HepG2 (cell line): Measurements from ENCODE around the gene WIF1. TPM values are rescaled to one million over a fixed set of nuclear protein-coding genes. Genes with fewer than 3 reads are reported as not detected.

Source experiments
- CCDC6 ChIP-seq: sonication (generic); formaldehyde crosslinking; IDR thresholded peaks from 2 replicates; pipeline ENCODE4 v1.8.1; 2022; ENCODE audit warnings: mild to moderate bottlenecking, missing genetic modification reagents, moderate library complexity
- HNRNPL ChIP-seq: fragments of 200-400 bp; formaldehyde crosslinking; IDR thresholded peaks from 2 replicates; pipeline ENCODE4 v1.6.1; 2017; ENCODE audit warnings: mild to moderate bottlenecking, low read depth, low read length
- MAZ ChIP-seq, 2 experiments: sonication (generic) in 1 of 2; formaldehyde crosslinking in 1 of 2; IDR thresholded peaks; 2 replicates each; pipeline versions ENCODE4 v1.5.0 to v1.6.1; 2012 to 2020; ENCODE audit warnings: low read depth in 2 of 2, mild to moderate bottlenecking in 2 of 2, borderline replicate concordance in 1 of 2, improper control_type of control experiment in 1 of 2, low read length in 1 of 2, missing genetic modification reagents in 1 of 2, moderate library complexity in 1 of 2
- MED8 ChIP-seq: sonication (generic); formaldehyde crosslinking; IDR thresholded peaks from 2 replicates; pipeline ENCODE4 v1.8.1; 2023; ENCODE audit warnings: mild to moderate bottlenecking, missing genetic modification reagents; ENCODE audit not compliant: insufficient replicate concordance
- MYNN ChIP-seq: sonication (generic); formaldehyde crosslinking; IDR thresholded peaks from 2 replicates; pipeline ENCODE4 v1.4.0; 2020; ENCODE audit warnings: mild to moderate bottlenecking, low read depth, missing genetic modification reagents
- NCOA2 ChIP-seq: sonication (generic); formaldehyde crosslinking; IDR thresholded peaks from 2 replicates; pipeline ENCODE4 v1.8.0; 2022; ENCODE audit warnings: inconsistent platforms
- SCMH1 ChIP-seq: sonication (generic); formaldehyde crosslinking; IDR thresholded peaks from 2 replicates; pipeline ENCODE4 v1.9.0; 2021; ENCODE audit warnings: missing genetic modification reagents, mild to moderate bottlenecking, borderline replicate concordance
- TCF7 ChIP-seq: sonication (generic); IDR thresholded peaks from 2 replicates; pipeline ENCODE4 v1.6.1; 2016; ENCODE audit warnings: antibody characterized with exemption, low read depth
- ZNF30 ChIP-seq: sonication (generic); formaldehyde crosslinking; IDR thresholded peaks from 2 replicates; pipeline ENCODE4 v1.5.0; 2020; ENCODE audit warnings: mild to moderate bottlenecking, missing genetic modification reagents
- ZNF383 ChIP-seq: sonication (generic); formaldehyde crosslinking; IDR thresholded peaks from 2 replicates; pipeline ENCODE4 v1.4.0; 2020; ENCODE audit warnings: missing genetic modification reagents, mild to moderate bottlenecking, borderline replicate concordance
- ZNF564 ChIP-seq: sonication (generic); formaldehyde crosslinking; IDR thresholded peaks from 2 replicates; pipeline ENCODE4 v1.8.1; 2023; ENCODE audit warnings: mild to moderate bottlenecking, missing genetic modification reagents
- ZNF570 ChIP-seq: sonication (generic); formaldehyde crosslinking; IDR thresholded peaks from 2 replicates; pipeline ENCODE4 v1.4.0; 2020; ENCODE audit warnings: mild to moderate bottlenecking, missing genetic modification reagents, borderline replicate concordance
- ZNF761 ChIP-seq: sonication (generic); formaldehyde crosslinking; conservative IDR thresholded peaks from 2 replicates; pipeline ENCODE4 v1.4.0; 2020; ENCODE audit warnings: mild to moderate bottlenecking, missing genetic modification reagents
- ZNF841 ChIP-seq: sonication (generic); formaldehyde crosslinking; IDR thresholded peaks from 2 replicates; pipeline ENCODE4 v1.8.1; 2023; ENCODE audit warnings: missing genetic modification reagents, borderline replicate concordance
- ZSCAN20 ChIP-seq: sonication (generic); formaldehyde crosslinking; IDR thresholded peaks from 2 replicates; pipeline ENCODE4 v1.4.0; 2020; ENCODE audit warnings: missing genetic modification reagents, mild to moderate bottlenecking, borderline replicate concordance
- ZSCAN21 ChIP-seq: sonication (generic); formaldehyde crosslinking; IDR thresholded peaks from 2 replicates; pipeline ENCODE4 v1.8.0; 2022; ENCODE audit warnings: mild to moderate bottlenecking, missing genetic modification reagents, moderate library complexity, borderline replicate concordance
- polyA plus RNA-seq, 8 experiments: library from polyadenylated mRNA; depleted of rRNA in 3 of 8; stranded (reverse) in 7 of 8; unstranded in 1 of 8; fragments of >200 nt; fragmentation: Illumina TruSeq in 4 of 8; extraction: Trizol in 4 of 8; gene quantifications; 2 replicates each; pipeline versions ENCODE4 v1.2.1 to v1.2.3, GENCODE V29; 2011 to 2016; ENCODE audit warnings: low read depth in 4 of 8, missing spikeins in 1 of 8, mixed read lengths in 1 of 8; ENCODE audit not compliant: insufficient read depth in 1 of 8
- total RNA-seq, 5 experiments: library from RNA; depleted of rRNA; stranded (reverse); fragments of >200 nt; fragmentation: Illumina TruSeq; extraction: Trizol; gene quantifications; 2 replicates each; pipeline ENCODE4 v1.2.3, GENCODE V29; 2016; ENCODE audit warnings: low read depth in 1 of 5
- TF ChIP-seq, protein P1 (sequence below): sonication (generic); formaldehyde crosslinking; IDR thresholded peaks from 2 replicates; pipeline ENCODE4 v1.8.0; 2022; ENCODE audit warnings: missing genetic modification reagents, mild to moderate bottlenecking, inconsistent platforms, borderline replicate concordance
- TF ChIP-seq, protein P2 (sequence below): sonication (generic); formaldehyde crosslinking; IDR thresholded peaks from 2 replicates; pipeline ENCODE4 v1.4.0; 2020; ENCODE audit warnings: low read depth, mild to moderate bottlenecking, missing genetic modification reagents
- TF ChIP-seq, protein P3 (sequence below): sonication (generic); formaldehyde crosslinking; IDR thresholded peaks from 2 replicates; pipeline ENCODE4 v1.8.0; 2022; ENCODE audit warnings: missing genetic modification reagents, mild to moderate bottlenecking, borderline replicate concordance
- TF ChIP-seq, protein P4 (sequence below): sonication (generic); formaldehyde crosslinking; IDR thresholded peaks from 2 replicates; pipeline ENCODE4 v1.5.0; 2020; ENCODE audit warnings: mild to moderate bottlenecking, low read depth, missing genetic modification reagents, borderline replicate concordance
- TF ChIP-seq, protein P5 (sequence below): sonication (generic); formaldehyde crosslinking; IDR thresholded peaks from 2 replicates; pipeline ENCODE4 v1.8.0; 2022; ENCODE audit warnings: low read depth, missing genetic modification reagents
- TF ChIP-seq, protein P6 (sequence below): IDR thresholded peaks from 2 replicates; pipeline ENCODE4 v1.6.1; 2016; ENCODE audit warnings: mild to moderate bottlenecking, missing biosample characterization, missing genetic modification reagents

WIF1 gene
- total and polyA plus RNA-seq, 2 of the 13 experiments (the other 11 are each of a cell fraction or from before 2014, with no cell fraction given): not detected

DNA sequence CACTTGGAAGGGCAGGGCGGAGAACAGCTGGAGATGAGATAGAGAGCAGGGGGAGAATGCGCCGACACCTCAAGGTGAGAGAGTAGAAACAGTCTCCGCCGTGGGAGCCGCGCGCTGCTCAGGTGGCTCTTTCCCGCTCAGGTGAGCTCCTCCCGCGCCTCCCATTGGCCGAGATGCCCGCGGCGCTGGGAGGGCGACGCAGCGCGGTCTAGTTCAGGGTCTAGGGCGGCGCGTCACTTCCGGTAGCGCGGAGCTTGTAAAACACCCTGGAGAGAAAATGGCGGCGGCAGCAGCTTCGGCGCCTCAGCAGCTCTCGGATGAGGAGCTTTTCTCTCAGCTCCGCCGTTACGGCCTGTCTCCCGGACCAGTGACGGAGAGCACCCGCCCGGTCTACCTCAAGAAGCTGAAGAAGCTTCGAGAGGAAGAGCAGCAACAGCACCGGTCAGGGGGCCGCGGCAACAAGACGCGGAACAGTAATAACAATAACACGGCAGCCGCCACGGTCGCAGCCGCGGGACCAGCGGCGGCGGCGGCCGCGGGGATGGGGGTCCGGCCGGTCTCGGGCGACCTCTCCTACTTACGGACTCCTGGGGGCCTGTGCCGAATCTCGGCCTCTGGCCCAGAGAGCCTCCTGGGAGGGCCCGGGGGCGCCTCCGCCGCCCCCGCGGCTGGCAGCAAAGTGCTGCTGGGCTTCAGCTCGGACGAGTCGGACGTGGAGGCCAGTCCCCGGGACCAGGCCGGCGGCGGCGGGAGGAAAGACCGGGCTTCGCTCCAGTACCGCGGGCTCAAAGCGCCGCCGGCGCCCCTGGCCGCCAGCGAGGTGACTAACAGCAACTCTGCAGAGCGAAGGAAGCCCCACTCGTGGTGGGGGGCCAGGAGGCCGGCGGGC, 48.5 kb upstream of the WIF1 start, which contains the start of gene LEMD3 (continued):
- TF ChIP-seq, protein P1, sequence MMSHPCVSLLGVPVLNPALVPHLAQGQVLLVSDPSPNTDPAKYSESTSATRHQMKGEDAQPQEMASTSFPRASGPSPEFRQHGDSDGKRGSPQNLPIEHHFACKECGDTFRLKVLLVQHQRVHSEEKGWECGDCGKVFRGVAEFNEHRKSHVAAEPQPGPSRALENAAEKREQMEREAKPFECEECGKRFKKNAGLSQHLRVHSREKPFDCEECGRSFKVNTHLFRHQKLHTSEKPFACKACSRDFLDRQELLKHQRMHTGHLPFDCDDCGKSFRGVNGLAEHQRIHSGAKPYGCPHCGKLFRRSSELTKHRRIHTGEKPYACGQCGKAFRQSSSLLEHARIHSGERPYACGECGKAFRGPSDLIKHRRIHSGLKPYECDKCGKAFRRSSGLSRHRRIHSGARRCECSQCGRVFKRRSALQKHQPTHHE: peak; percentile 98
- TF ChIP-seq, protein P2, sequence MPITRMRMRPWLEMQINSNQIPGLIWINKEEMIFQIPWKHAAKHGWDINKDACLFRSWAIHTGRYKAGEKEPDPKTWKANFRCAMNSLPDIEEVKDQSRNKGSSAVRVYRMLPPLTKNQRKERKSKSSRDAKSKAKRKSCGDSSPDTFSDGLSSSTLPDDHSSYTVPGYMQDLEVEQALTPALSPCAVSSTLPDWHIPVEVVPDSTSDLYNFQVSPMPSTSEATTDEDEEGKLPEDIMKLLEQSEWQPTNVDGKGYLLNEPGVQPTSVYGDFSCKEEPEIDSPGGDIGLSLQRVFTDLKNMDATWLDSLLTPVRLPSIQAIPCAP: peak; percentile 97
- TF ChIP-seq ZNF30 (CRISPR knock-in tag): peak; percentile 99
- TF ChIP-seq, protein P3, sequence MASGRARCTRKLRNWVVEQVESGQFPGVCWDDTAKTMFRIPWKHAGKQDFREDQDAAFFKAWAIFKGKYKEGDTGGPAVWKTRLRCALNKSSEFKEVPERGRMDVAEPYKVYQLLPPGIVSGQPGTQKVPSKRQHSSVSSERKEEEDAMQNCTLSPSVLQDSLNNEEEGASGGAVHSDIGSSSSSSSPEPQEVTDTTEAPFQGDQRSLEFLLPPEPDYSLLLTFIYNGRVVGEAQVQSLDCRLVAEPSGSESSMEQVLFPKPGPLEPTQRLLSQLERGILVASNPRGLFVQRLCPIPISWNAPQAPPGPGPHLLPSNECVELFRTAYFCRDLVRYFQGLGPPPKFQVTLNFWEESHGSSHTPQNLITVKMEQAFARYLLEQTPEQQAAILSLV (CRISPR knock-in tag): peak; percentile 99
- TF ChIP-seq TCF7: no peak
- no peak for TF ChIP-seq ZNF383 (CRISPR knock-in tag)
- no peak for TF ChIP-seq MED8 (CRISPR knock-in tag)
- peak; percentile 86 for TF ChIP-seq NCOA2 (CRISPR knock-in tag)
- TF ChIP-seq ZNF570 (CRISPR knock-in tag): peak; percentile 98
- peak; percentile 98 for TF ChIP-seq ZSCAN20 (CRISPR knock-in tag)
- TF ChIP-seq ZNF564 (CRISPR knock-in tag): peak; percentile 98
- TF ChIP-seq, protein P4, sequence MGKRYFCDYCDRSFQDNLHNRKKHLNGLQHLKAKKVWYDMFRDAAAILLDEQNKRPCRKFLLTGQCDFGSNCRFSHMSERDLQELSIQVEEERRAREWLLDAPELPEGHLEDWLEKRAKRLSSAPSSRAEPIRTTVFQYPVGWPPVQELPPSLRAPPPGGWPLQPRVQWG (CRISPR knock-in tag): no peak
- no peak; the same call in 1 of the 2 replicates for TF ChIP-seq SCMH1
- peak; percentile 100 for TF ChIP-seq CCDC6 (CRISPR knock-in tag)
- TF ChIP-seq MYNN (CRISPR knock-in tag): peak; percentile 98; the same call in 1 of the 2 replicates
- no peak for TF ChIP-seq MAZ (IDR thresholded peaks at IDR 0.05; ENCODE audit: borderline replicate concordance, low read depth, low read length)
- peak; percentile 98 for TF ChIP-seq MAZ (CRISPR knock-in tag; IDR thresholded peaks at IDR 0.05; ENCODE audit: low read depth)
- no peak for TF ChIP-seq HNRNPL
- TF ChIP-seq ZNF841 (CRISPR knock-in tag): peak; percentile 95
- peak; percentile 97 for TF ChIP-seq ZNF761 (CRISPR knock-in tag)
- TF ChIP-seq, protein P5, sequence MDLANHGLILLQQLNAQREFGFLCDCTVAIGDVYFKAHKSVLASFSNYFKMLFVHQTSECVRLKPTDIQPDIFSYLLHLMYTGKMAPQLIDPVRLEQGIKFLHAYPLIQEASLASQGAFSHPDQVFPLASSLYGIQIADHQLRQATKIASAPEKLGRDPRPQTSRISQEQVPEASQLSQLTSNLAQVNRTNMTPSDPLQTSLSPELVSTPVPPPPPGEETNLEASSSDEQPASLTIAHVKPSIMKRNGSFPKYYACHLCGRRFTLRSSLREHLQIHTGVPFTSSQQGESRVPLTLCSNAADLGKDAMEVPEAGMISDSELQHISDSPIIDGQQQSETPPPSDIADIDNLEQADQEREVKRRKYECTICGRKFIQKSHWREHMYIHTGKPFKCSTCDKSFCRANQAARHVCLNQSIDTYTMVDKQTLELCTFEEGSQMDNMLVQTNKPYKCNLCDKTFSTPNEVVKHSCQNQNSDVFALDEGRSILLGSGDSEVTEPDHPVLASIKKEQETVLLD (CRISPR knock-in tag): peak; percentile 92
- TF ChIP-seq, protein P6, sequence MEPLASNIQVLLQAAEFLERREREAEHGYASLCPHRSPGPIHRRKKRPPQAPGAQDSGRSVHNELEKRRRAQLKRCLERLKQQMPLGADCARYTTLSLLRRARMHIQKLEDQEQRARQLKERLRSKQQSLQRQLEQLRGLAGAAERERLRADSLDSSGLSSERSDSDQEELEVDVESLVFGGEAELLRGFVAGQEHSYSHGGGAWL (CRISPR knock-in tag): peak; percentile 99
- peak; percentile 98 for TF ChIP-seq ZSCAN21 (CRISPR knock-in tag)
